HG02884 (cell line): ENCODE measurements around the gene PPID.
"Not testable (repeated sequence)": the region's sequence is repeated elsewhere in the genome, so short reads cannot be mapped to it uniquely, and the experiment has no call there.

ENCODE experiments used
- ATAC-seq: cut with Tn5 transposase; IDR thresholded peaks from one replicate; pipeline ENCODE4 v1.9.1; 2021; ENCODE audit warnings: mild to moderate bottlenecking, moderate library complexity; ENCODE audit not compliant: unreplicated experiment

PPID gene

GRCh38 chr4:158669310-158669709 lies 53.9 kb downstream of the PPID start:
- no peak for ATAC-seq

GRCh38 chr4:158667651-158668198 lies 55.5 kb downstream of the PPID start:
- no peak for ATAC-seq

- ATAC-seq: no peak
Measured at GRCh38 chr4:158666892-158667291, 56.3 kb downstream of the PPID start.

GRCh38 chr4:158664806-158665205 lies 58.4 kb downstream of the PPID start:
- no peak for ATAC-seq

GRCh38 chr4:158663707-158664625 lies 59.2 kb downstream of the PPID start:
- not testable (repeated sequence) for ATAC-seq

- not testable (repeated sequence) for ATAC-seq
Measured at GRCh38 chr4:158663255-158663654, 59.9 kb downstream of the PPID start.
